Jurkat, Clone E6-1 (cell line): ENCODE results near the gene KIF22.
"Not testable (repeated sequence)": the region's sequence is repeated elsewhere in the genome, so short reads cannot be mapped to it uniquely, and the experiment has no call there.

ENCODE experiments used
- DNase-seq: peaks from one replicate; pipeline ENCODE4 v3.0.0-alpha.2; 2011; ENCODE audit warnings: low read depth, low spot score
- H3K4me3 ChIP-seq: 2 replicates; pipeline ENCODE4 v1.5.1; 2011; ENCODE audit warnings: mild to moderate bottlenecking, low read length, control low read depth, moderate library complexity

Gene KIF22

DNA sequence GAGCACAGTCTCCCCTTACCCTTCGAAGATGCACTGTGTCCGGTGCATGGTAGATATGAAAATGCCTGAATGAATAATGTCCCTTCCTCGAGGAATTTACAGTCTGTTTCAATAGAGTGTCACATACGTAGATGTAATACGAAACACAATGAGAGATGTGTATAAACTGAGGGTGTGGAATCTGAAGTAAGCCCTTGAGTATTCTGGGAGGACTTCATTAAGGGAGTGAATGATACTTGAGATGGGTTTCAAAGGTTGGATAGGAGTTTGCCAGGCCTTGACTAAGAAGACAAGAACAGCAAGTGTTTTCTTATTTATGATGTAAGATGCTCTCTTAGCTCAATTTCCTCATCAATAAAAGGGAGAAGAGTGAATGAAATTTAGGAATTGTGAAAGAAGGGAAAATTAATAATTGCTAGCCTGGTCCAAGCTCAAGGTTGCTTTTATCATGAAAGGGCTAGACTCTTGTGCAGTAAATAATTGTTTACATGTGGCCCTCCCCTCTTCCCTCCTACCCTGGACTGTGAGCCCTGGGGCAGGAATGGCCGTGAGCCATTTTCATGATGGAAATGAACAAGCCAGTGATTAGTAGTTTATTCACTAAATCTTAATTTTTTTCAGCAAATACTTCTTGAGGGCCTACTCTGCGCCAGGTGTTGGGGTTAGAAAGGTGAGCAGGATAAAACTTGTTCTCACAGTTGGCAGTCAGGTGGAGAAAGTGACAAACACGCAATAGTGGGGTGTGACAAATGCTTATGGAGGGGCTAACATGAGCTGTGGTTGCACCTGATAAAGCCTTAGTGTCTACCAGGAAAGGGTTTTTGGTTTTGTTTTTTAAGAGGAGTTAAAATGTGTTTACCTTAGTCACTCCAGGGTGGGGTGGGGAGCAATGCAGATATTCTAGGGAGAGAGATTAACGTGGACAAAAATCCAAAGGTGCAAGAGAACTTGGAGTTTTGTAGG is 1.6 kb downstream of the KIF22 start:
- DNase-seq, result no peak
- H3K4me3 ChIP-seq, result peak overlapping the region; percentile 93

DNA sequence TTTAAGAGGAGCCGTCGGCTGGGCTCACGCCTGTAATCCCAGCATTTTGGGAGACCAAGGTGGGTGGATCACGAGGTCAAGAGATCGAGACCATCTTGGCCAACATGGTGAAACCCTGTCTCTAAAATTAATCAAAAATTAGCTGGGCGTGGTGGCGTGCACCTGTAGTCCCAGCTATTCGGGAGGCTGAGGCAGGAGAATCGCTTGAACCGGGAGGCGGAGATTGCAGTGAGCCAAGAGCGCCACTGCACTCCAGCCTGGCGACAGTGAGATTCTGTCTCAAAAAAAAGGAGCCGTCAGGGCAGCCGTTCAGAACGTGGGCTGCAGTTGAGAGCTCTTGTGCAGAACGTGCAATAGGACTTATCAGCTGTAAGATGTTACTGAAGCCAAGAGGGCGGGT is 2.6 kb downstream of the KIF22 start:
- not testable (repeated sequence) for H3K4me3 ChIP-seq, DNase-seq

DNA sequence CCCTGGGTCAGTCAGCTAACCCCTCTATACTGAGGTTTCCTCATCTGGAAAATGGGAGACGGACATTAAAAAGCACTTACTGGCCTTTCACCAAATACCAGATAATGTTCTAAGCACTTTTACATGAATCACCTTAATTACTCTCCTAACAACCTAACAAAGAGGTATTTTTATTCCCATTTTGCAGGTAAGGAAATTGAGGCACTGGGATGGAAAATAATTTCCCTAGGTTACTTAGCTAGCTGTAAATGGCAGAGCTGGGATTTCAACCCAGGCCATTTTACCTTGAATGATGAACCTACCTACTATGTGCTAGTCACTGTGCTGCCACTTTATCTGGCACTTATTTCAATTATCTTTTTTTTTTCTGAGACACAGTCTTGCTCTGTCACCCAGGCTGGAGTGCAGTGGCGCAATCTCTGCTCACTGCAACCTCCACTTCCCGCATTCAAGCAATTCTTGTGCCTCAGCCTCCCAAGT is 3.7 kb downstream of the KIF22 start:
- DNase-seq, result no peak
- H3K4me3 ChIP-seq, result no peak overlapping the region

DNA sequence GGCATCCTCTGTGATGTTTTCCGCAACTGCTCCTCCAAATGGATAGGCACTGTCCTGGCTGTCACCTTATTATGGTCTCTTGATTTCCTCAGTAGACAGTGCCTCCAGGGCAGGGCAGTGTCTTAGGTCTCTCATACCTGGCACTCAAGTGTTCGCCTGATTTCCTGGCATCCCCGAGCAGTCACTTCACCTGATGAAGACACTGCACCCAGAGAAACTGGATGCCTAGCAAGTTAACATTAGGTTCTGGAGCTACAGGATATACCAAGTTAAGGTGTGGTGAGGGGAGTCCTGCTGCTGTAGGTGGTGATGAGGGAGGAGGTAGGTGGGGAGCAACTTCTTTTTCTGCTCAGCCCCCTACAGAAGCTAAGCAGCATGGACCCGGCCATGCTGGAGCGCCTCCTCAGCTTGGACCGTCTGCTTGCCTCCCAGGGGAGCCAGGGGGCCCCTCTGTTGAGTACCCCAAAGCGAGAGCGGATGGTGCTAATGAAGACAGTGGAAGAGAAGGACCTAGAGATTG is 11.9 kb downstream of the KIF22 start:
- H3K4me3 ChIP-seq, result no peak overlapping the region
- no peak for DNase-seq

DNA sequence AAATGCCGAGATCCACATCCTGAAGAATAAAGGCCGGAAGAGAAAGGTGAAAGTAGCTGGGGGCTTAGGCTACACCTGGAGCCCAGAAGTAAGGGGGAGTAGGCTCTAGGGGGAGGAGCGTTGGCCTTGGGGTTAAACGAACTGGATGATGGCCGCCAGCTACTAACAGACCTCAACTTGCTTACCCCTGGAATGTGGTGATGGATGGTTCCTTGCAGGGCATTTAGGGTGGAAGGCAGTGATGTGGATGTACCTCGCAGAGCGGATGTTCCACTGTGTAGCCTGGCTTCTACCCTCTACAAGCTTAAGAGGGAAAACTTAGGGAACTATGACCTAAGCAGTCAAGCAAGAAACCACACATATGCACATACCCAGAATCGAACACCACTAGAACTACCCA is 13.5 kb downstream of the KIF22 start:
- H3K4me3 ChIP-seq, result peak overlapping the region; percentile 81
- DNase-seq, result no peak

DNA sequence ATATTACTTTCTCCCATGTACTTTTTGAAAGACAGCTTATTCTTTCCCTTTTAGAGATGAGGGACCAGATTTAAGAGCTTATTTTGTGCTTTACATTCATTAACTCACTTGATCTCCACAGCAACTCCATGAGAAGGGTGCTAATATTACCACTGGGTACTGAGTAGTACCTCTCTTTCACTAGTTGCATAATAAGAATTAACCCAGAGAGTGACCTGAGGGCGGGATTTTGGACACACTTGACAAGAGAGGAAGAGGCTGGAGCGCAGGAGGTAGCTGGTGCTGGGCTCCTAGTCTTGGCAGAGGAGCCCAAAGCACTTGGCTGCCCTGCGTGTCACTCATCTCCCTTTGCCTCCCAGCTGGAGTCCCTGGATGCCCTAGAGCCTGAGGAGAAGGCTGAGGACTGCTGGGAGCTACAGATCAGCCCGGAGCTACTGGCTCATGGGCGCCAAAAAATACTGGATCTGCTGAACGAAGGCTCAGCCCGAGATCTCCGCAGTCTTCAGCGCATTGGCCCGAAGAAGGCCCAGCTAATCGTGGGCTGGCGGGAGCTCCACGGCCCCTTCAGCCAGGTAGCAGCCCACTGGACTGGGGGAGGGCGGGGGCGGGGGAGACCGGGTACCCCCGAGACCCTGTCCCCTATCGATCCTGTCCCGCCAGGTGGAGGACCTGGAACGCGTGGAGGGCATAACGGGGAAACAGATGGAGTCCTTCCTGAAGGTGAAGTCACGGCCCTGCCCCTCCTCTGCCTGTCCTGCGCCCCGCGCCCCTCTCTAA is 14.1 kb downstream of the KIF22 start:
- H3K4me3 ChIP-seq, result peak overlapping the region; percentile 81
- no peak for DNase-seq

DNA sequence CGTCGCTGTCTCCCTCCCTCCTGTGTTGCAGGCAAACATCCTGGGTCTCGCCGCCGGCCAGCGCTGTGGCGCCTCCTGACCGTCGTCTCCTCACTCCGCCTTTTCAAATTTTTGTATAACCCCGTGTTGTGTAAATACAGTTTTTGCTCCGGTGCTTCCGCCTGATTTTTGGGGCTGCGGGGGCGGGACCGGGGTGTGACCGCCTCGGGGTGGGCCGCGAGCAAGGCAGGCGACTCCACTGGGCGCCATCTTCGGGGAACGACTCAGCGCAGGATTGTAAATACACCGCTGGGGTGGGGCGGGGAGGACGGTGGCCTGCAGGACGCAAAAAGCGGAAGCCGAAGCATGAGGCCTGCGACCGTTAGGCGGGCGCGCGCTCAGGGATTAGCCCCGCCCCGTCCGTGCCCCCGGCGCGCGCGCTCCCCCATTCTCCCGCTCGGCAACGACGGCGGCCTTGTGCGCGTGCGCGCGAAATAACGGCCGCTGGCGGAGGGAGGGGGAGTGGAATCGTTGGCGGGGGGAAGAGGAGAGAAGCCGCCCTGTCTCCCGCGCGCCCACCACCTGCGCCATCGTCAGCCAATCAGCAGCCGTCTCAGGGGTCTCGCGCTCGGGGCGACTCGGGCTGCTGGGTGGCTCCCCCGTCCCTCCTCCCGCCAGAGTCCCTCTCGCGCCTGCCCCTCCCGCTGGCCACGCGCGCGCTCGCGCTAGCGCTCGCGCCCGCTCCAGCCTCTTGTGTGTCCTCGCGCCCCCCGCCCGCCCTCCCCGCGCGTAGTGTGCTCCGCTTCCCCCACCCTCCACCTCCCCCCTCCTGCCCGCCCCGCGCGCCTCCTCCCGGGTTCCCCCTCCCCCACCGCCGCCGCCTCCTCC is 14.9 kb downstream of the KIF22 start:
- DNase-seq, result peak; percentile 97
- H3K4me3 ChIP-seq, result peak overlapping the region; percentile 81

DNA sequence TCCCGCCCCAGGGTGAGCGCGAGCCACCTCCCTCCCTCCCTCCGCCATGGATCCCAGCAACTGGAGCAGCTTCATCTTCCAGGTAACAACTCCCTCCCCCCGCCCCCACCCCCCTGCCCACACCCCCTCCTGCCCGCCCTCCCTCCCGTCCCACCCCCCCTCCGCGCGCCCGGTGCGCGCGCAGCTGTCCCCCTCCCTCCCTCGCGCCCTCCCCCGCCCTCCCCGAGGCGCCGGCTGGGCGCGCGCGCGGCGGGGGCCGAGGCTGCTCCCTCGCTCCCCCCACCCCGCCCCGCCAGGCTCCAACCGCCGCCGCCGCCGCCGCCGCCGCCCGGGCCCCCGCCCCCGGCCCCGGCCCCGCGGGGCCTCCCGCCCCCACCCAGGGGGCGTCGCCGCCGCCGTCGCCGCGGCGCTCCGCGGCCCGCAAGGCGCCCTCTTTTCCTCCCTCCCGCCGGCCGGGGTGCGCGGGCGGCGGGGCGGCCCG is 15.6 kb downstream of the KIF22 start, which contains the start of gene MAZ:
Gene MAZ, plus strand, starts transcription at position 431 of the 481 bp plus-strand sequence. CDS start 173 bp downstream, outside the sequence.
- no peak for DNase-seq

DNA sequence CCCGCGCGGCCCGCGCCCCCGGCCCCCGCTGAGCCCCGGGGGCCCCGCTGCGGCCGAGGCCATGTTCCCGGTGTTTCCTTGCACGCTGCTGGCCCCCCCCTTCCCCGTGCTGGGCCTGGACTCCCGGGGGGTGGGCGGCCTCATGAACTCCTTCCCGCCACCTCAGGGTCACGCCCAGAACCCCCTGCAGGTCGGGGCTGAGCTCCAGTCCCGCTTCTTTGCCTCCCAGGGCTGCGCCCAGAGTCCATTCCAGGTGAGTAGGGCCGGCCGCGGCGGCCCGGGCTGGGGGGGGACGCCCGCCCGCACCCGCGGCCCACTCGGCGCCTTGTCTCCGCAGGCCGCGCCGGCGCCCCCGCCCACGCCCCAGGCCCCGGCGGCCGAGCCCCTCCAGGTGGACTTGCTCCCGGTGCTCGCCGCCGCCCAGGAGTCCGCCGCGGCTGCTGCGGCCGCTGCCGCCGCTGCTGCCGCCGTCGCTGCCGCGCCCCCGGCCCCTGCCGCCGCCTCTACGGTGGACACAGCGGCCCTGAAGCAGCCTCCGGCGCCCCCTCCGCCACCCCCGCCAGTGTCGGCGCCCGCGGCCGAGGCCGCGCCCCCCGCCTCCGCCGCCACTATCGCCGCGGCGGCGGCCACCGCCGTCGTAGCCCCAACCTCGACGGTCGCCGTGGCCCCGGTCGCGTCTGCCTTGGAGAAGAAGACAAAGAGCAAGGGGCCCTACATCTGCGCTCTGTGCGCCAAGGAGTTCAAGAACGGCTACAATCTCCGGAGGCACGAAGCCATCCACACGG is 16.3 kb downstream of the KIF22 start:
- peak; percentile 77 for DNase-seq
- peak overlapping the region; percentile 91 for H3K4me3 ChIP-seq

More for the DNA sequence above, 15.6 kb downstream of the KIF22 start, which contains the start of gene MAZ:
- peak within 1 kb of the TSS; percentile 91 for H3K4me3 ChIP-seq

DNA sequence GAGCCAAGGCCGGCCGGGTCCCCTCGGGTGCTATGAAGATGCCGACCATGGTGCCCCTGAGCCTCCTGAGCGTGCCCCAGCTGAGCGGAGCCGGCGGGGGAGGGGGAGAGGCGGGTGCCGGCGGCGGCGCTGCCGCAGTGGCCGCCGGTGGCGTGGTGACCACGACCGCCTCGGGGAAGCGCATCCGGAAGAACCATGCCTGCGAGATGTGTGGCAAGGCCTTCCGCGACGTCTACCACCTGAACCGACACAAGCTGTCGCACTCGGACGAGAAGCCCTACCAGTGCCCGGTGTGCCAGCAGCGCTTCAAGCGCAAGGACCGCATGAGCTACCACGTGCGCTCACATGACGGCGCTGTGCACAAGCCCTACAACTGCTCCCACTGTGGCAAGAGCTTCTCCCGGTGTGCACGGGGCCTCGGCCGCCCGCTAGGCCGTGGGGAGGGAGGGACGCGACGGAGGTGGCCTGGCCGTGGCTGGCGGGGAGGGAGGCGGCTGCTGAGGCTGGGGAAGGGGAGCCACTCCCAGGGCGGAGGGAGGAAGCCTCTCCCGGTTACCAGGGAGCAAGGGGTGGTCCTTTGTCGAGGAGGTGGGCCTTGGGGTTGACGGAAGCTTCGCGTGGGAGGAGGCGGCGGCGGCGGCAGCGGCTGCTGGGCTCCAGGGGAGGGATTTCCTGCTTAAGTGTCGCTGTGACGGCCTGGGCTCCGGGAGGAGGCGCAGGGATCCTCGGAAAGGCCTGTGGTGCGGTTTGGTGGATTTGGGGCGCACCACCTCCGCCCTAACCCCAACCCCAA is 17.1 kb downstream of the KIF22 start:
- peak; percentile 86 for DNase-seq
- H3K4me3 ChIP-seq, result peak overlapping the region; percentile 91

DNA sequence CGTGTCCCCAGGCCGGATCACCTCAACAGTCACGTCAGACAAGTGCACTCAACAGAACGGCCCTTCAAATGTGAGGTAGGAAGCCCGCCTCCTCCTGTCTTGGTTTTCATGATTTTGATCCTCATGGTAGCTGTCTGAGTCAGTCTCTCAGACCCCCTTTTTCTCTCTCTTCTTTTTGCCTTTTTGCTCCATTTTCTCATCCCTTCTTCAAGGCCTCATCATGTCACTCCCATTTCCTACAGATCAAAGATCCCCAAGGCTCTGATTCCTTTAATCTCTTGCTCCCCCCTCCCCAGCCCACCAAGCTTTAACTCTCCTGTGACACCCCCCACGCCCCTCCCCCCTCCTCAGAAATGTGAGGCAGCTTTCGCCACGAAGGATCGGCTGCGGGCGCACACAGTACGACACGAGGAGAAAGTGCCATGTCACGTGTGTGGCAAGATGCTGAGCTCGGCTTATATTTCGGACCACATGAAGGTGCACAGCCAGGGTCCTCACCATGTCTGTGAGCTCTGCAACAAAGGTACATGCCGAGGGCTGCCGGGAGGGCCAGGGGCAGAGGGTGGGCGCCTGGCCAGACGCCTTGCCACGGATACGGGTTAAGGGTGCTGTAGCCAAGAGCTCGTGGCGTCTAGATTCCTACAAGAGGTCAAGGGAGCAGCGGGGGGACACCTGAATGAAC is 17.8 kb downstream of the KIF22 start:
- DNase-seq, result no peak
- H3K4me3 ChIP-seq, result peak overlapping the region; percentile 91

DNA sequence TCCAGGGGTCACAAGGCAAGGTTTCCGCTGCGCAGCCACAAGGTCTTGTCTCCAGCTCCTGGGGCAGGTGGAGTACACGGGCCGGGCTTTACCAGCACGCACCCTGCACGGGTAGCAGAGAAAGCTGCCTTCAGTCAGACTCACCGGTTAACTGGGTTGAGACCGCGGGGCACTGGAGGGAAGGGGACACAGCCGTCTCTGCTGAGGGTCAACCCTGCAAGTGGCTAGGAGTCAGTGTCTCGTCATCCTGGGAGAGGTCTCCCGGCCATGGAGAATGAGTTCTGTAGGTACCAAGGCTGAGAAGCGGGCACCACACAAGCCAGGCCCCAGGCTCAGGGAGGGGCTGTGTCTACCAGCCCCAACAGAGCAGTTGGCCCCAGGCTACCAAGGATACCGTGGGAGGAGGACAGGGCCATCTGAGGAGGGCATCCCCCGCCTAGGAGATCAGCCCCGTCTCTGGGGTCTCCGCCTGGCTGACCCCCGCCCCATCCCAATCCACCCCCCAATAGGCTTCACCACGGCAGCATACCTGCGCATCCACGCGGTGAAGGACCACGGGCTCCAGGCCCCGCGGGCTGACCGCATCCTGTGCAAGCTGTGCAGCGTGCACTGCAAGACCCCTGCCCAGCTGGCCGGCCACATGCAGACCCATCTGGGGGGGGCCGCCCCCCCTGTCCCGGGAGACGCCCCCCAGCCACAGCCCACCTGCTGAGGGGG is 18.6 kb downstream of the KIF22 start:
- H3K4me3 ChIP-seq, result peak overlapping the region; percentile 91
- DNase-seq, result no peak

DNA sequence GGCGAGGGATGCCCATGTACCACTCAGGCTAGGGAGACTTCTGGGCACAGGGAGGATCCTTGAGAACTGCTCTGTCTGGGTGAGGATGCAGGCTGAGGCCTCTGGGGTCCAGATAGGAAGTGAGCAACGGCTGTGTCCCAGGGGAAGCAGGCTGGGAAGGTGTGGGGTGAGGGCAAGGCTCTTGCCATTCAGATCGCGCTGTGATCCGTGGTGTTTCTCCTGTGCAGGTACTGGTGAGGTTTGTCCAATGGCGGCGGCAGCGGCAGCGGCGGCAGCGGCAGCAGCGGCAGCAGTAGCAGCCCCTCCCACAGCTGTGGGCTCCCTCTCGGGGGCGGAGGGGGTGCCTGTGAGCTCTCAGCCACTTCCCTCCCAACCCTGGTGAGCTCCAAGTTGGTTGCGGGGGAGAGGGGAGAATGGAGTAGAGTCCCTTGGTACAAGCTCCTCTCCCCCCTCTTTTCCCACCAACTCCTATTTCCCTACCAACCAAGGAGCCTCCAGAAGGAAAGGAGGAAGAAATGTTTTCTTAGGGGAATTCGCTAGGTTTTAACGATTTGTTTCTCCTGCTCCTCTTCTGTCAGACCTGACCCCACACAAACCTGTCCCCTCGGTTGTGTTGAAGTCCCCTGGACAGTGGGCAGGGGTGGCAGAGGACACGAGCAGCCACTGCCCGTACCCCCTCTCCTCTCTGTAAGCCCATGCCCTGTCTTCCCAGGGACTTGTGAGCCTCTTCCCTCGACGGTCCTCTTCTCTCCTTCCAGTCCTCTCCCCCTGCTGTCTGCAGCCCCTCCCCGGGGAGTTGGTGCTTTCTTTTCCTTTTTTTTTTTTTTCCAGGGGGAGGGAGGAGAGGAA is 19.5 kb downstream of the KIF22 start:
- H3K4me3 ChIP-seq, result peak overlapping the region; percentile 91
- peak; percentile 44 for DNase-seq

DNA sequence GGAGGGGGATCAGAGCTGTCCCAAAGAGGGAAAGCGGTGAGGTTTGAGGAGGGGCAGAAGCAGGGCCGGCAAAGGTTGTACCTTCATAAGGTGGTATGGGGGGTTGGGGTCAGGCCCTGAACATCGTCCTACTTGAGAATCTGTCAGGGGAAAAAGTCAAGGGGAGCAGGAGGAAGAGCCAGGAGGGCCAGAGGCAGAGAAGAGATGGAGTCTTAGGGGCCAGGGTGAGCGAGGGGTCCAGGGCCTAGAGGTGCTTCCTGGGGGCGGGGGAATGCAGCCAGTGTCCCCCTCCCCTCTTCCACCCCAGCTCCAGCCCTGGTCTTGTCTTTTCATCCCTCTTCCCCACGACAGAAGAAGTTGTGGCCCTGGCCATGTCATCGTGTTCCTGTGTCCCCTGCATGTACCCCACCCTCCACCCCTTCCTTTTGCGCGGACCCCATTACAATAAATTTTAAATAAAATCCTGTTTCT is 20.2 kb downstream of the KIF22 start:
- peak overlapping the region; percentile 91; the same call in 1 of the 2 replicates for H3K4me3 ChIP-seq
- no peak for DNase-seq
